Mesodermal cell (in vitro differentiated cells): ENCODE data around the gene PRR23E. TPM values are rescaled to one million over a fixed set of nuclear protein-coding genes. Genes with fewer than 3 reads are reported as not detected.

Source experiments
- H3K27ac ChIP-seq: 2 replicates; pipeline ENCODE4 v1.7.0; 2013; ENCODE audit warnings: mild to moderate bottlenecking, low read depth, low read length, moderate library complexity; ENCODE audit not compliant: severe bottlenecking
- H3K36me3 ChIP-seq: 2 replicates; pipeline ENCODE4 v1.7.1; 2013; ENCODE audit warnings: mild to moderate bottlenecking, low read length, moderate library complexity; ENCODE audit not compliant: control insufficient read depth, insufficient read depth
- H3K4me1 ChIP-seq: one replicate; pipeline ENCODE4 v1.7.1; 2013; ENCODE audit warnings: mild to moderate bottlenecking, low read length; ENCODE audit not compliant: insufficient read depth, control insufficient read depth, poor library complexity, severe bottlenecking
- H3K4me3 ChIP-seq: 2 replicates; pipeline ENCODE4 v1.7.0; 2013; ENCODE audit warnings: low read length, control low read depth, mild to moderate bottlenecking; ENCODE audit not compliant: insufficient read depth, poor library complexity, severe bottlenecking; ENCODE audit errors: extremely low read depth
- H3K9me3 ChIP-seq: 2 replicates; pipeline ENCODE4 v1.7.1; 2013; ENCODE audit warnings: mild to moderate bottlenecking, low read length, moderate library complexity; ENCODE audit not compliant: control insufficient read depth
- WGBS, 2 experiments: methylation state at CpG; one replicate each; pipeline ENCODE4 v1.1.5; 2013; ENCODE audit warnings: missing lambda C conversion rate in 2 of 2; ENCODE audit not compliant: insufficient coverage in 2 of 2; 5-methylcytosine and 5-hydroxymethylcytosine counted together
- polyA plus RNA-seq, 2 experiments: library from polyadenylated mRNA; stranded (reverse); fragments of 50-300 nt; gene quantifications; one replicate each; pipeline ENCODE4 v1.2.3, GENCODE V29; 2013

PRR23E gene
- not detected for polyA plus RNA-seq (2013, experiment 1 of 2)
- not detected for polyA plus RNA-seq (2013, experiment 2 of 2)

- no peak within 1 kb of the TSS for H3K27ac ChIP-seq
- peaks cover under 1% of the 10 kb centered on the region for H3K4me1 ChIP-seq
- H3K36me3 ChIP-seq: no peaks in the 10 kb centered on the region
- WGBS, 2 experiments: 95 to 96% methylated on average over 27 to 30 of the region's 31 CpGs
- H3K9me3 ChIP-seq: no peaks in the 10 kb centered on the region
- no peak within 1 kb of the TSS for H3K4me3 ChIP-seq
These were observed at the start of gene PRR23E for GRCh38 chr3:127192576-127193232. Gene PRR23E, plus strand, starts transcription at chr3:127193131. Its CDS starts 3,555 bp downstream, at chr3:127196686.

GRCh38 chr3:127143172-127143571 is 49.8 kb upstream of the PRR23E start:
- Histone ChIP-seq H3K36me3 (no peaks in the 10 kb centered on the region), H3K27ac (no peak overlapping the region), H3K4me1 (no peaks in the 10 kb centered on the region), H3K4me3 (no peak overlapping the region), H3K9me3 (no peaks in the 10 kb centered on the region)
- WGBS, 2 experiments: no CpG with 5 or more reads among the region's 2 CpGs

GRCh38 chr3:127144631-127145030 is 48.3 kb upstream of the PRR23E start:
- Histone ChIP-seq H3K4me3 (no peak overlapping the region), H3K4me1 (no peaks in the 10 kb centered on the region), H3K9me3 (no peaks in the 10 kb centered on the region), H3K36me3 (no peaks in the 10 kb centered on the region), H3K27ac (no peak overlapping the region)
- WGBS, 2 experiments: 89 to 92% methylated on average over 5 to 6 of the region's 6 CpGs

DNA sequence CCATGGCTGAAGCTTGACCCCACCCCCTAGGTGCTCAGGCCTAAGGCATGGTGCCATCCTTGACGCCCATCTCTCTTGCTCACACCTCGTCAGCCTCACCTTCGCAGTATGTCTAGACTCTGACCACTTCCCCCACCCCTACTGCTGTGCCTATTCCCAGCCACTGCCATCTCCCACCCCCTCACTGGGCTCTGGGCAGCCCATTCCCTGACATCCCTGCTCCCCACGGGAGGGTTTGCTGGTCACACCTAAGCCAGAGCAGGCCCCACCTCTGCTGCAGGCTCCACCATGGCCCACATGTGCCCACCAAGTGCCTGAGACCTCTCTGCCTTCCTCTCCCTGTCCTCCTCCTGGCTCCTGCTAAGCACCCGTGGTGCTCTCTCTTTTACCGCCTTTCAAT is 47.7 kb upstream of the PRR23E start:
- whole genome bisulfite sequencing, 2 experiments: 94 to 96% methylated on average over 4 to 5 of the region's 6 CpGs
- Histone ChIP-seq H3K27ac (no peak overlapping the region), H3K4me1 (no peaks in the 10 kb centered on the region), H3K4me3 (no peak overlapping the region), H3K36me3 (no peaks in the 10 kb centered on the region), H3K9me3 (no peaks in the 10 kb centered on the region)

DNA sequence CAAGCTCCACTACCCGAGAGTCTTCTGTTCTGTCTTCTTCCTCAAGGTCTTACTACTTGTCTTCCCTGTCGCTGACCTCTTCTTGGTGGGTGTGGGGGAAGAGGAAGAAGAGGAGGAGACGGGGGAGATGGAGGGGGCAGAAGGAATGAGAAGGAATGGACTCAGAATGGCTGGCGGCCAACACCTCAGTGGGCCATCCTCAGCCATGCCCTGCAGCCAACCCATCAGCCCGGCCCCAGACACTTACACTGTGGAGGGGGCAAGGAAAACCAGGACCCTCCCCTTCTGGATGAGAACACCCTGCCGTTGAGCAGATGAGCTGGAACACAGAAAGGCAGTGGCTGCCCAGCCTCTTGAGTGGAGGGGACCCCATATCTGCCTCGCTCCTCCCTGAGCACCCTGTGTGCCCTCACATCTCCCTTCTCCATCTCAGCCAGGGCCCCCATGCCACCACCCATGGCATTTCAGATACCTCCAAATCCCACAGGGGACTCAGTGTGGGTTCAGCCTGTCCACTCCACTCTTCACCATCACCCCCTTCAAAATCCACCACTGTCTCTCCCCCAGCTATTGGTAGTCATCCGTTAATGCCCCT is 45.5 kb upstream of the PRR23E start:
- H3K9me3 ChIP-seq: no peaks in the 10 kb centered on the region
- no peaks in the 10 kb centered on the region for H3K4me1 ChIP-seq
- no peak overlapping the region for H3K4me3 ChIP-seq
- 56 to 83% methylated on average over 4 of the region's 8 CpGs for WGBS, 2 experiments
- no peak overlapping the region for H3K27ac ChIP-seq
- no peaks in the 10 kb centered on the region for H3K36me3 ChIP-seq

- H3K4me1 ChIP-seq: no peaks in the 10 kb centered on the region
- 84 to 88% methylated on average over 5 of the region's 6 CpGs for WGBS, 2 experiments
- no peak overlapping the region for H3K27ac ChIP-seq
- no peaks in the 10 kb centered on the region for H3K36me3 ChIP-seq
- no peak overlapping the region for H3K4me3 ChIP-seq
- H3K9me3 ChIP-seq: no peaks in the 10 kb centered on the region
These were observed 43.2 kb upstream of the PRR23E start for GRCh38 chr3:127149621-127150310.

DNA sequence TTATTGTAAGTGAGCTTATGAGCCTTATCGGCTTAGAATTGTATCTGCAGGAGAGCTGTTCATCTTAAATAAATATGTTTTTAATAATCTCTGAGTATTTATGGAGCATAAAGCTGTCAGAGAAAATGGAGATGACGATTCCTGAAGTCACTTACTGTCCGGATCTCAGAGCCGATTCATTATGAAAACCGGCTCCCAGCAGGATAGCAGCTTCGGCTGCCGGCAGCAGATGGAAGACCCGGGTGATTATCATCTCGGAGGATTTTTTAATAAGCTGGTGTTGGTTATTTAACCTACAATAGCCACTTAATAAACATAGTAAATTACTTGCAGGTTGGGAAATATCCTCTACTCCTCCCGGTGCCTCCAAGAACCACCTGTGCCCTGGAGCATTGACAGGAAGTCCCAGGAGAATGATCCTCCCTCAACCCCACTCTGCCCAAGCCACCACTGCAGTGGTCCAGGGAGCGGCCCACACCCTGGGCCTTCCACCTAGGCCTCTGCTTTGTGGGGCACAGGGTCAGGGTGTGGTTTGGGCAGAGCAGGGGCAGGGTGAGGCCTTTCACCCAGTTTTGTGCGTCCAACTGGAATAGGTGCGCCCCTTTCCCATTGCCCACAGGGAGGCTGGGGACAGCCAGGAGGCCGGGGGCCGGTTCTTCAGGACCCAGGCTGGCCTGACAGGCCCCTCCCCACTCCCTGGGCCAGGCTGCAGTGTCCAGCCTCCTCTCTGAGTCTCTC is 42.2 kb upstream of the PRR23E start:
- no peak overlapping the region for H3K4me3 ChIP-seq
- 76 to 89% methylated on average over 6 to 10 of the region's 15 CpGs for WGBS, 2 experiments
- no peak overlapping the region for H3K27ac ChIP-seq

DNA sequence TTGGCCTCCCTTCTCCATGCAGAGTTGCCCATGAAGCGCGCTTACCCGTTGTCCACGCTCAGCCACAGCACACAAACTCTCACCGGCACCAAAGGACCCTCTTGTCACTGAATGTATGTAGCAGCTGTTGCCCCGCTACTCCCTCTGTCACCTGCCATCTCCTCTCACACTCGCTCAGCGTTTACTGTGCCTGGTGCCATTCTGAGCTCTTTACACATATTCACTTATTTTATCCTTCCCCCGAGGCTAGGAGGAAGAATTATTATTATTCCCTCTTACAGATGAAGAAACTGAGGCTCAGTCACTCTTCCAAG is 41.7 kb upstream of the PRR23E start:
- Histone ChIP-seq H3K9me3 (peaks cover 3% of the 10 kb centered on the region), H3K4me3 (no peak overlapping the region), H3K4me1 (no peaks in the 10 kb centered on the region), H3K27ac (no peak overlapping the region), H3K36me3 (no peaks in the 10 kb centered on the region)
- 97 to 99% methylated on average over 5 to 8 of the region's 9 CpGs for WGBS, 2 experiments

More for the DNA sequence above, 42.2 kb upstream of the PRR23E start:
- H3K4me1 ChIP-seq: no peaks in the 10 kb centered on the region
- H3K36me3 ChIP-seq: no peaks in the 10 kb centered on the region
- peaks cover 2% of the 10 kb centered on the region for H3K9me3 ChIP-seq

DNA sequence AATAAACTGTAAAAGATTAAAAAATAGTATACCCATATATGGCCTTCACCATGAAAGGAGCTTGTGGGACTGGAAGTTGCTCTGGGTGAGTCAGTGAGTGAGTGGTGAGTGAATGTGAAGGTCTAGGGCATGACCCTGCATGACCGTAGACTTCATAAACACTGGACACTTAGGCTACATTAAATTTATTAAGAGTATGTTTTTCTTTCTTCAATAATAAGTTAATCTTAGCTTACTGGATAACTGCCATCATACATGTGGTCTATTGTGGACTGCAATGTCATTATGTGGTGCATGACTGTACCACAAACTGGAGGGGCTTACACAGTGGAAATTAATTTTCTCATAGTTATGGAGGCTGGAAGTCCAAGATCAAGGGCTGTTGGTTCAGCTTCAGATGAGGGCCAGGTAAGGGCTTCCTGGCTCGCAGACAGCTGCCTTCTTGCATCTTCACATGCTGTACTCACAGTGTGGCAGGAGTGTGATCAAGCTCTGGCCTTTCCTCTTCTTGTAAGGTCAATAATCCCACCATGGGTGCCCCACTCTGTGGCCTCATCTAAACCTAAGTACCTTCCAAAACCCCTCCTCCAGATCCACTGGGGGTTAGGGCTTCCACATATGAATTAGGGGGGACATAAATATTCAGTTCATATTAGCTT is 40.8 kb upstream of the PRR23E start:
- Histone ChIP-seq H3K27ac (no peak overlapping the region), H3K4me3 (no peak overlapping the region), H3K36me3 (no peaks in the 10 kb centered on the region), H3K9me3 (peaks cover 3% of the 10 kb centered on the region), H3K4me1 (no peaks in the 10 kb centered on the region)
- WGBS, 2 experiments: 29 to 70% methylated on average over 1 of the region's 2 CpGs

- no peak overlapping the region for H3K4me3 ChIP-seq
- no peak overlapping the region for H3K27ac ChIP-seq
- H3K4me1 ChIP-seq: no peaks in the 10 kb centered on the region
- peaks cover 3% of the 10 kb centered on the region for H3K9me3 ChIP-seq
- WGBS, 2 experiments: 87% methylated on average over 9 to 10 of the region's 10 CpGs
- H3K36me3 ChIP-seq: no peaks in the 10 kb centered on the region
These were observed 40.0 kb upstream of the PRR23E start for GRCh38 chr3:127152684-127153505.
